GM19099 (cell line): ENCODE data around the gene TIGAR.

Experiments used
- POLR2A ChIP-seq: IDR thresholded peaks from 3 replicates; pipeline ENCODE4 v1.6.1; 2011; ENCODE audit warnings: low read depth; ENCODE audit not compliant: insufficient read length; ENCODE audit errors: extremely low read depth

TIGAR gene

DNA sequence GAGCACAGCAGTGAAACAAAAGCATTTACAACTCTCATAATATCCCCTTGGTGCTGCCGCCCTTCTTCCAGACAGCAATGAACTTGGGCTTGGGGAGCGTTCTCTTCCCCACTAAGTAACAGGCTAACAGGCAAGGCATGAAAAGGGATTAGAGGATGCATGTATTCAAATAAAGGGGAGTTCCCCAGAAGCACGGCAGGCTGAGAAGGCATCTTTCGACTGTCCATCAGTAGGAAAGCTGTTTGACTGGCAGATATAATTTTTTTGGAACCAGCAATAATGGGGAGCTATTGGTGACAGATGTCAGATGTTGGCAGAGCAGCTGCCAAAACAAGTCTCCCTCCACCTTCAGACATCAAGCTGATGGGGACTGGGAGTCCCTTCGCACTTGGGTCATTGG lies 9.2 kb upstream of the TIGAR start:
- no peak for TF ChIP-seq POLR2A

DNA sequence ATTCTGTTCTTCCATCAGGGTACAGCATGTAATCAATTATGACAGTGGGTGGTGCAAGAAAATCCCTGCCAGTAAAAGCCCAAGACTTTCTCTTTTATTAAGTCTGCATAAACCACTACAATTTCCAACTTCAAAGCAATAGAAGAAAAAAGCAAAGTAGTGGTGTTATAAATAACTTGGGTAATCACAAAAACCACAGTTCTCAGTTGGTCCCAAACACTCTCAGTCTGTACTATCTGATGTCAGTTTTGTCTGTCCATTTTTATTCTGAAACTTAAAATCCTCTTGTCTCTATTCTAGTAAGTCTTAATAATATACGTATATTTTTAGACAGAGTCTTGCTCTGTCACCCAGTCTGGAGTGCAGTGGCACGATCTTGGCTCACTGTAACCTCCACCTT lies 8.8 kb upstream of the TIGAR start:
- no peak for TF ChIP-seq POLR2A

DNA sequence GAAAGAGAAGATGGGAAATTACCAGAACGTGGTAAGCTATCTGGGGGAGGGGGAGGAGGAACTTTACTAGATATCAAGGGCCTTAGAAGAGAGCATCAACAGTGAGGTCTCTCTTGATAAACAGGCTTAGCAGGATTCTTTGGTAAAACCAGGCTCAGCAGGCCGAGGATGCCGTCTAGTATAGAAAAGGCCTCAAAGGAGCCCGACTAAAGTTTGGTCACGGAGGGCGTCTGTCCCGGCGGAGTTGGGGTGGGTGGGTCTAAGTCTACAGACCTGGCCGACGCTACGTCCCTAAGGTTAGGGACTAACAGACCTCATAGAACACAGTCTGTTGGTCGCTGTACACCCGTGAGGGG lies 538 bp upstream of the TIGAR start:
- no peak for TF ChIP-seq POLR2A

DNA sequence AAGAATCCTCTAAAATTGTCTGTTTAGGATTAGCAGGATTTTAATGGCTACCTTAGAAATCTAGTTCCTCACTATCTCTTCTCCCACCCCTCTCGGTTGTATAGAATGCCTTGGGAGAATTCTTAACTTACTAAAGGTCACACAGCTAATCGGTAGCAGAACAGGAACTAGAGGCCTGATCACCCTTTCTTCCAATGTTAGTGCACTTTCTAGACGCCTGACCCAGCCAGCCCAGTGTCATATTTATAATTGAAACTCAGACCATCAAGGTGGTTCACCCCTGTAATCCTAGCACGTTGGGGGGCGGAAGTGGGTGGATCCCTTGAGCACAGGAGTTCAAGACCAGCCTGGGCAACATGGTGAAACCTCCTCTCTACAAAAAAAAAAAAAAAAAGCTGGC lies 1.7 kb downstream of the TIGAR start:
- TF ChIP-seq POLR2A = no peak

DNA sequence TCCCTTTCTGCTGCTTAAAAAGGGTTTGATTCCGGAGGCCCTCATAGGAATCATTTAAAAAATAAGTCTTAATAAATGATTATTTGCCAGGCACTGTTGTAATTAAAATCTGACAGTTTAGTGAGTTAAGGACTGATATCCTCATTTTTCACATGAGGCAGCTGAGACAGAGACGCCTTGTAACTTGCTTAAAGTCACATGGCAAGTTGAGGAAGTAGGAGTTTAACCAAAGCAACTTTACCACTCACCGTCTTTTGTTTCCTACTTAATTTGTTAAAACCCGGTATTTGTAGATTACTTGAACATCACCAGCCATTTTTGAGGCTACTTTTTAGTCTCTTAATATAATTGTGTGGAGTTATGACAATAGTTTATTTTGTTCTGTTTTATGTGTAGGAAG lies 2.4 kb downstream of the TIGAR start:
- no peak for TF ChIP-seq POLR2A

DNA sequence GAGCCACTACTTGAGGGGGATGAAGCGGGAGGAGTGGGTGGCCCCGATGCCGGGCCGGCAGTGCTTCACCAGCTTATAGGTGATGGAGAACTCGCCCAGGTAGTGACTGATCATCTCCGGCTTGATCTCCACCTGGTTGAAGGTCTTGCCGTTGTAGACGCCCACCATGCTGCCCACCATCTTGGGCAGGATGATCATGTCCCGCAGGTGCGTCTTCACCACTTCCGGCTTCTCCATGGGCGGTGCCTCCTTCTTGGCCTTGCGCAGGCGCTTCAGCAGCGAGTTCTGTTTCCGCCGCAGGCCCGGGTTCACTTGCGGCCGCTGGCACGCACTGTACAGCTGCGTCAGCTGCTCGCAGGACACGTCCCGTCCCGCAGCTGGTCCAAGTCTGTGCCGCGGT lies 3.4 kb downstream of the TIGAR start:
- no peak for TF ChIP-seq POLR2A

DNA sequence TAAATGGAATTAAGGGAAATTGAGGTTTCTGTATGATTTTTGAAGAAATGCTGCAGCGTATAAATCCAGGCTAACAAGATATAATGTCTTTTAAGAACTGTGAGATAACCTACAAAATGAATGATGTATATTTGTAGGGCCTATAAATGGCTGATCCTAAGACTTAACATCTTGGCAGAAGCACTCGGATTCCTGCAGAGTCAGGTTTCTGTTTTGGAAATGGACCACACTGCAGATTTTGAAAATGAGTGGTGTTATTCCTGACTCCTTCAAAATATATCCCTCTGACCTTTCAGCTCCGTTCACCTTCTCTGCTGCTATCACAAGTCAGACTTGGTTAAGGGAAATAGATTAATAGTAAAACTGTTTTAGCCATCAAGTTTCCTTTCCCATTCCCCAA lies 5.0 kb downstream of the TIGAR start:
- no peak for TF ChIP-seq POLR2A

DNA sequence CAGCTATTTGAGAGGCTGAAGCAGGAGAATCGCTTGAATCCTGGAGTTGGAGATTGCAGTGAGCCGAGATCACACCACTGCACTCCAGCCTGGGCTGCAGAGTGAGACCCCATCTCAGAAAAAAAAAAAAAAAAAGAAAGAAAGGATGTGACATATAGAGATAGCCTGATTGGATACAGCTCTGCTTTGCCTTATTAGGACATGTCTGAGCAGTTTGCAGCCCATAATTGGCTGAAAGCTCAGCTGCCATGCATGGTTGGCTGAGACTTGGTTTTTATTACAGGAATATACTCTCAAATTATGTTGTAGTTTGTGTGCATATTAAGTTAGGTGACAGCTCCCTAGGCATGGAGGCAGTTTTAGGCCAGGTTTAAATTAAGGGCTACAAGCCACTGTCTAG lies 6.3 kb downstream of the TIGAR start:
- no peak for TF ChIP-seq POLR2A

DNA sequence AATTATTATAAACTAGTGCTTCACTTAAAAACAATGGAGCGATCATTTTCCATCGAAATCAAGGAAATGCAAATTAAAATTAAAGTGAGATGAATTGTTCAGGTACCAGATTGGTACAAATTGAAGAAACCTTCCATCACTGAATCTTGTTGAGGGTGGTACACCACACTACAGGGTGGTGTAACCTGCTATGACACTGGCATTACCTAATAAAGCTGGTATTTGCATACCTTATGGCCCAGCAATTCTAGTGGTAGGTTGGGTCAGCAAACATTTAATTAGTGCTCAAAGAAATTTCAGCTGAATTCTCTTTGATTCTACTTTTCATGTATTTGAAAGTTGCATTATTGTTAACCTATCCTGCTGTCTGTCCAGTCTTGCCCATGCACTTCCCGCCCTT lies 9.2 kb downstream of the TIGAR start:
- TF ChIP-seq POLR2A = no peak

DNA sequence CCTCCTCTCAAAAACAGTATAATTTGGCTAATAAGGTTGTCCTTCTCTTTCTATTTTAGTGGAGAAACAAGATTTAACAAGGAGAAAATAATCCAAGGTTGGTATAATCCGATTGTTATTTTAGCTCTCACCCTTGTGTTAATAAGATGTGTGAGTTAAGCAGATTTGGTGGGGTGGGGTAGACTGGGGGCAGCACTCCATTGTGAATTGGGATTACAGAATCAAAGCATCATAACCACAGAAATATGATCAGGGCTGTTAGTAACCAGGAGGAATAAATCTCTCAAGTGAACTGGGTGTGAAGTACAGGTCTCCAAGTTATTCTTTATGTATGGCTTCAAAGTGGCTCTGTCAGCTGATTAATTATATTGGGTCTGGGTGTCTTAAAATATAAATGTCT lies 10.2 kb downstream of the TIGAR start:
- no peak for TF ChIP-seq POLR2A

DNA sequence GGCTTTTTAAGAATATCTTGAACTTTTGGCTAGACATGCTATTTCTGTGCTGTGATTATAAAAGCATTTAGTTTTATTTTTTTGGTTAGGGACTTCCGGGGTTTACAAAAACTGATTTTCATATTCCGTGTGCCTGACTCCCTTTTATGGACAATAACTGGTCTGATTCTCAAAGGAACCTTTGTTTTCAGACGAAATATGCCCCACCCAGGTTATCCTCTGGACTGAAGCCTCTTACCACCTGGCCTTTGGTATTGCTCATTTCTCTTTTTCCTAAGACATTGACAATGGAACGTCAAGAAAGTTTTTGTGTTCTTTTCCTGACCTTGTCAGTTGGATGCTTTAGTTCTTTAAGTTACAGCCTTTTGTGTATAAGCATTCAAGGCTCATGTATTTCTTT lies 10.8 kb downstream of the TIGAR start:
- TF ChIP-seq POLR2A = no peak

DNA sequence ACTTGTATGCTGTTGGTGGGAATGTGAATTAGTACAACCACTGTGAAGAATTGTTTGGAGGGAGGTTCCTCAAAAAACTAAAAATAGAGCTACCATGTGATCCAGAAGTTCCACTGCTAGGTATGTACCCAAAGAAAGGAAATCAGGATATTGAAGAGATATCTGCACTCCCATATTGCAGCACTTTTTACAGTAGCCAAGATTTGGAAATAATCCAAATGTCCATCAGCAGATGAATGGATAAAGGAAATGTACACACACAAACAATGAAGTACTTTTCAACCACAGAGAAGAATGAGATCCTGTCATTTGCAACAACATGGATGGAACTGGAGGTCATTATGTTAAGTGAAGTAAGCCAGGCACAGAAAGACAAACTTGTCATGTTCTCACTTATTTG lies 25.9 kb downstream of the TIGAR start:
- no peak for TF ChIP-seq POLR2A

DNA sequence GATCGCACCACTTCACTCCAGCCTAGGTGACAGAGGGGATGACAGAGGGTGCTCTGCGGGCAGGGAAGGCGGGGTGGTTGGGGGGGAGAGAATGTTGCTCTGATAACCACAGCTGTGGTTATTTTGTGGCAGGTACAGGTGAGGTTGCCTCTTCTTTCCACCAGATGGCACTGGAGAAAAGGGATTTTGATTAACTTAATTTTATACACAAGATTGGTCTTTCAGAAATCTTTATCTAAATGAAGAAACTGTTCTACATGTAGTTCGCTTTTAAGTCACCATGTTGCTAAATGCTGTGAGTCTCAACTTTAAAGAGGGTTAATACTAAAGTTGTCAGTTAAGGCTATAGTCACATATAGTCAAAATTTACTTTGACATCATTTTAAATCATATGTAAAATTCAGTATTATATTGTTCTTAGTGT lies 32.8 kb downstream of the TIGAR start:
- no peak for TF ChIP-seq POLR2A

DNA sequence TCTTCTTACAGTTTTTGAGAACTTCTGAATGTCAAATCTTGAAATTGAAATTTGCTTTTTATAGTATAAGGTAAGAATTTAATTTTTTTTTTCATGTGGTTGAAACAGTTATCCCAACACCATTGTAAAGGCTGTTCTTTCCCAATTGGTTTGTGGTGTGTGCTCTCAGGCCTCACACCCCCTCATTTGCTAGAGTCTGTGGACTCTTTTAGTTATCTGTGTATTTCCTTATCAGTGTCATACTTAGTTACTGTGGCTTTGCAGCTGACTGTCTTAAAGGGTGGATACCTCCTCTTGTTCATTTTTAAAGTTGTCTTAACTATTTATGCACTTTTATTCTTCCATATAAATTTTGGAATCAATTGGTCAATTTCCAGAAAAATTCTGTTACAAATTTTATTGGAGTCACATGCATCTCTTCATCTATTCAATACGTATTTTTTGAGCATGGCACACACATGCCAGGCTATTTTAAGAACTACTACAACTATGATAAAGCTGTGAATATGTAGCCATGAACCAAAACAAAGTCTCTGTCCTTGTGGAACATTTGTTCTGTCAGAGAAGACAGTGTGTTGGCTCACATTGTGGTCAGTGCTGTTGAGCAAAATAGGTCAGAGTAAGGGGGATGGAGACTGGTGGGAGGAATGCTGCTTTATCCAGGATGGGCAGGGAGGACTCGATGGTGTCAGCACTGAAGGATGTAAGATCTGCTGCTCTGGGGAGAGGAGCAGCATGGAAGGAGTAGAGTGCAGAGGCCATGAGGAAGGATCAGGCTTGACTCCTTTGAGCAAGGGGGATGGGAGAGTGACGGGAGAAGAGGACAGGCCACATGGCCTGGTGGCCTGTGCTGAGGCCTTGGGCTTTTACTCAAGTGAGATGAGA lies 34.4 kb downstream of the TIGAR start:
- TF ChIP-seq POLR2A = no peak

DNA sequence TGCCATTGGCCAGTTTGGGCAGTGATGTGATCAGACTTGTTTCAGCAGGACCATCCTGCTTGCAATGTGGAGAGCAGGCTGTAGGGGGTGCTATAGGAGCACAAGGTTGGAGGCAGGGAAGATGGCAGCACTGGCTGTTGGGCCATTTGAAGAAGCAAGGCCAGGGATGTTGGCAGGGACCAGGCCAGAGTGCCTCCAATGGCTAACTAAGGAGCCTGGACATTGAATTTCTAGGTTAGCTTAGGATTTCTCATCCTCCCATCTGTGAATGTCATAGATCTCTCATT lies 35.0 kb downstream of the TIGAR start:
- no peak for TF ChIP-seq POLR2A

DNA sequence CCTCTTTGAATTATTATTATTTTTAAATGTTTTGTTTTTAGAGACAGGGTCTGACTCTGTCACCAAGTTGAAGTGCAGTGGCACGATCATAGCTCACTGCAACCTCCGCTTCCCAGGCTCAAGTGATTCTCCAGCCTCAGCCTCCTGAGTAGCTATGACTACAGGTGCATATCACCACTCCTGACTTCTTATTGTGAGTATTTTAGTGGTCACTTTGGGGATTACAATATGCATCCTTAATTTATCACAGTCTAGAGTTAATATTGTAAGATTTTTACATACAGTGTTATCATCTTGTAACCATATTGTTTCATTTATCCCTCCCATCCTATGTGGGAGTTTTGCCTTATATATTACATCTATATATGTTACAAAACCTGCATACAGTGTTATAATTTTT lies 45.1 kb downstream of the TIGAR start:
- no peak for TF ChIP-seq POLR2A

DNA sequence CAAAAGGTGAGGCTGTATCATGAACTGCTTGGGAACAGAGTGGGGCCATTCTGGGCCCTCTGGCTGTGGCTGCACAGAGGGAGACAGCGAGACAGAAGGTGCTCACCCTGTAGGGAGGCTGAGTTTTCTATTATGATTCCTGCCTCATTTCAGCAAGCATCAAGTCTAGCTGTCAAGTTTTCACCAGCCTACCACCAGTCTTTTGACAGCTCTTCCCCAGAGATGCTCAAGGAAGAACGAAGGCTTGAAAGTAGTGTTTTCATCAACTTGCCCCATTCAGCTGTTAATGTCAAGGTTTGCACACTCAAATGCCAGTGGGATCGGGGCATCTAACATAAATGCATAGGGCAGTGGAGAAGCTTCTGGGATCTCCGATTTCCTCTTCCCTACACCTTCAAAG lies 48.5 kb downstream of the TIGAR start:
- no peak for TF ChIP-seq POLR2A
